CD4-positive, alpha-beta T cell (primary cell): ENCODE results near the gene NAPSA. TPM values are rescaled to one million over a fixed set of nuclear protein-coding genes. Genes with fewer than 3 reads are reported as not detected.

ENCODE experiments used
- ATAC-seq: fragments of 200-7000 bp; cut with Tn5 transposase; one replicate; pipeline ENCODE4 v1.10.0; 2022; ENCODE audit warnings: mild to moderate bottlenecking; ENCODE audit not compliant: poor library complexity
- CTCF ChIA-PET: fragments of 350-600 bp; sonication (Branson Sonifier 250); formaldehyde crosslinking; loops from one replicate; lab custom pipeline; 2021; ENCODE audit warnings: antibody characterized with exemption, inconsistent platforms; lab: Charles Lee
- POLR2A ChIA-PET: fragments of 350-600 bp; sonication (Branson Sonifier 250); formaldehyde crosslinking; loops from one replicate; lab custom pipeline; 2021; ENCODE audit warnings: antibody characterized with exemption, inconsistent platforms; lab: Charles Lee
- DNase-seq, 14 experiments: peaks; one replicate each; pipeline ENCODE4 v3.0.0-alpha.2; 2013 to 2020; ENCODE audit warnings: mixed read lengths in 2 of 14
- H3K27ac ChIP-seq, 2 donors: one replicate each; pipeline versions ENCODE4 v1.5.1 to v1.7.0; 2013; ENCODE audit warnings: low read length in 2 of 2, low read depth in 1 of 2, mild to moderate bottlenecking in 1 of 2
- H3K27me3 ChIP-seq, 2 experiments: 1 replicate in 1 of 2; 2 replicates in 1 of 2; pipeline versions ENCODE4 v1.6.1 to v1.7.0; 2013; ENCODE audit warnings: low read length in 2 of 2, control low read depth in 1 of 2, mild to moderate bottlenecking in 1 of 2, moderate library complexity in 1 of 2; ENCODE audit not compliant: insufficient read depth in 2 of 2, control insufficient read depth in 1 of 2
- H3K36me3 ChIP-seq: one replicate; pipeline ENCODE4 v1.6.1; 2013; ENCODE audit warnings: low read length, control low read depth; ENCODE audit not compliant: insufficient read depth
- H3K4me1 ChIP-seq: one replicate; pipeline ENCODE4 v1.6.1; 2013; ENCODE audit warnings: low read length, control low read depth; ENCODE audit not compliant: insufficient read depth
- H3K4me3 ChIP-seq: one replicate; pipeline ENCODE4 v1.5.1; 2013; ENCODE audit warnings: mild to moderate bottlenecking, low read length, moderate library complexity
- H3K9me3 ChIP-seq, 2 experiments: 1 replicate in 1 of 2; 2 replicates in 1 of 2; pipeline versions ENCODE4 v1.6.1 to v1.7.0; 2013; ENCODE audit warnings: low read length in 2 of 2, mild to moderate bottlenecking in 2 of 2, control low read depth in 1 of 2, moderate library complexity in 1 of 2; ENCODE audit not compliant: control insufficient read depth in 1 of 2, insufficient read depth in 1 of 2
- H3K27ac Mint-ChIP-seq: one replicate; pipeline ENCODE4 v1.8.0; 2020; ENCODE audit warnings: mixed read lengths
- H3K27me3 Mint-ChIP-seq: one replicate; pipeline ENCODE4 v1.8.0; 2021; ENCODE audit warnings: mixed read lengths
- H3K36me3 Mint-ChIP-seq: one replicate; pipeline ENCODE4 v1.8.0; 2021; ENCODE audit warnings: low read depth, mixed read lengths
- H3K4me1 Mint-ChIP-seq: one replicate; pipeline ENCODE4 v1.8.0; 2021; ENCODE audit warnings: low read depth, mixed read lengths
- H3K4me3 Mint-ChIP-seq: one replicate; pipeline ENCODE4 v1.8.0; 2020; ENCODE audit warnings: mild to moderate bottlenecking, mixed read lengths
- H3K9me3 Mint-ChIP-seq: one replicate; pipeline ENCODE4 v1.8.0; 2020; ENCODE audit warnings: mixed read lengths
- CTCF ChIP-seq: fragments of 200-600 bp; IDR thresholded peaks from one replicate; pipeline ENCODE4 v1.8.0; 2022; ENCODE audit warnings: antibody characterized with exemption, mild to moderate bottlenecking
- intact Hi-C, 2 experiments: fragments of 100-400 bp; cut with DNase I in 1 of 2; cut with micrococcal nuclease in 1 of 2; formaldehyde crosslinking; loops; one replicate each; pipeline versions ENCODE4 v1.15.1 to v1.9.0; 2023 to 2025; cut with DNase I, micrococcal nuclease
- total RNA-seq, 174 experiments: library from RNA in 2 of 174; stranded (reverse) in 2 of 174; gene quantifications; one replicate each; pipeline ENCODE4 v1.2.3 and lab custom pipeline; 2021 to 2026

The NAPSA gene
- total RNA-seq, 2 experiments from 2014 or later = 0.61 to 0.91 TPM

- ChIA-PET CTCF (interaction anchor here (0.7 kb wide), 1 partner anchor 50 kb away, joined by 3 read pairs; no protein-coding TSS in a partner anchor), POLR2A (interaction anchor here (0.6 kb wide), 1 partner anchor 50 kb away, joined by 3 read pairs; no protein-coding TSS in a partner anchor)
- H3K9me3 ChIP-seq = no peaks in the 10 kb centered on the region
- no peaks in the 10 kb centered on the region for H3K4me1 Mint-ChIP-seq
- H3K27ac ChIP-seq = no peak overlapping the region
- H3K4me1 ChIP-seq = no peaks in the 10 kb centered on the region
- no peak overlapping the region for H3K4me3 Mint-ChIP-seq
- no peak overlapping the region for H3K4me3 ChIP-seq
- DNase-seq (no peak), ATAC-seq (no peak)
- H3K9me3 Mint-ChIP-seq = no peaks in the 10 kb centered on the region
- no peaks in the 10 kb centered on the region for H3K27me3 Mint-ChIP-seq
- no peak overlapping the region for H3K27ac Mint-ChIP-seq
- no peak for TF ChIP-seq CTCF
- H3K36me3 Mint-ChIP-seq = peaks cover 45% of the 10 kb centered on the region
- intact Hi-C loops = no loop called here
- peaks cover 37% of the 10 kb centered on the region for H3K36me3 ChIP-seq
- no peaks in the 10 kb centered on the region for H3K27me3 ChIP-seq
These were observed 41.4 kb upstream of the NAPSA start for GRCh38 chr19:50406829-50407228.

GRCh38 chr19:50406156-50406820, 40.8 kb upstream of the NAPSA start:
- Mint-ChIP-seq H3K4me3 (no peak overlapping the region), H3K36me3 (peaks cover 45% of the 10 kb centered on the region), H3K4me1 (no peaks in the 10 kb centered on the region), H3K27me3 (no peaks in the 10 kb centered on the region), H3K27ac (no peak overlapping the region), H3K9me3 (no peaks in the 10 kb centered on the region)
- DNase-seq (no peak), ATAC-seq (no peak)
- H3K4me3 ChIP-seq = no peak overlapping the region
- no peak for TF ChIP-seq CTCF
- H3K27ac ChIP-seq = no peak overlapping the region
- no peaks in the 10 kb centered on the region for H3K27me3 ChIP-seq
- H3K36me3 ChIP-seq = peaks cover 38% of the 10 kb centered on the region
- no peaks in the 10 kb centered on the region for H3K9me3 ChIP-seq
- H3K4me1 ChIP-seq = no peaks in the 10 kb centered on the region
- intact Hi-C loops = no loop called here
- CTCF ChIA-PET = no interaction called here
- POLR2A ChIA-PET = interaction anchor here (0.6 kb wide), 1 partner anchor 49 kb away, joined by 3 read pairs; no protein-coding TSS in a partner anchor

GRCh38 chr19:50402544-50403301, 37.3 kb upstream of the NAPSA start:
- Histone ChIP-seq H3K27ac (no peak overlapping the region), H3K36me3 (peaks cover 26% of the 10 kb centered on the region), H3K9me3 (no peaks in the 10 kb centered on the region), H3K4me3 (no peak overlapping the region), H3K27me3 (no peaks in the 10 kb centered on the region), H3K4me1 (no peaks in the 10 kb centered on the region)
- intact Hi-C loops = no loop called here
- Mint-ChIP-seq H3K4me3 (no peak overlapping the region), H3K27me3 (no peaks in the 10 kb centered on the region), H3K4me1 (no peaks in the 10 kb centered on the region), H3K9me3 (no peaks in the 10 kb centered on the region), H3K27ac (no peak overlapping the region), H3K36me3 (peaks cover 40% of the 10 kb centered on the region)
- ATAC-seq = no peak
- no peak for TF ChIP-seq CTCF
- ChIA-PET CTCF (interaction anchor here (1.1 kb wide), 1 partner anchor 34 kb away, joined by 3 read pairs; no protein-coding TSS in a partner anchor), POLR2A (interaction anchor here (1.6 kb wide), 1 partner anchor 18 kb away, joined by 5 read pairs; no protein-coding TSS in a partner anchor)
- no peak for DNase-seq
